ENCODE data around the gene CSH1.
"Not testable (repeated sequence)": the region's sequence is repeated elsewhere in the genome, so short reads cannot be mapped to it uniquely, and the experiment has no call there.

DNA sequence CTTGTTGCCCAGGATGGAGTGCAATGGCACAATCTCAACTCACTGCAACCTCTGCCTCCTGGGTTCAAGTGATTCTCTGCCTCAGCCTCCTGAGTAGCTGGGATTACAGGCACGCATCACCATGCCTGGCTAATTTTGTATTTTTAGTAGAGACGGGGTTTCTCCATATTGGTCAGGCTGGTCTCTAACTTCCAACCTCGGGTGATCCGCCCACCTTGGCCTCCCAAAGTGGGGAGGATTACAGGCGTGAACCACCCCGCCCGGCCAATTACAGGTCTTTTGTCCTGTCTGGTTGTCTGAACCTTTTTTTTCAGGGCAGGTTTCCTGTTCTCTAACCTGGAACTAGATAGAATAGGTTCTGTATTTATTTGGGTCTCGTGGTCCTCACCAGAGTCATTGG lies 39.9 kb downstream of the CSH1 start:
- TF ChIP-seq, protein P1, sequence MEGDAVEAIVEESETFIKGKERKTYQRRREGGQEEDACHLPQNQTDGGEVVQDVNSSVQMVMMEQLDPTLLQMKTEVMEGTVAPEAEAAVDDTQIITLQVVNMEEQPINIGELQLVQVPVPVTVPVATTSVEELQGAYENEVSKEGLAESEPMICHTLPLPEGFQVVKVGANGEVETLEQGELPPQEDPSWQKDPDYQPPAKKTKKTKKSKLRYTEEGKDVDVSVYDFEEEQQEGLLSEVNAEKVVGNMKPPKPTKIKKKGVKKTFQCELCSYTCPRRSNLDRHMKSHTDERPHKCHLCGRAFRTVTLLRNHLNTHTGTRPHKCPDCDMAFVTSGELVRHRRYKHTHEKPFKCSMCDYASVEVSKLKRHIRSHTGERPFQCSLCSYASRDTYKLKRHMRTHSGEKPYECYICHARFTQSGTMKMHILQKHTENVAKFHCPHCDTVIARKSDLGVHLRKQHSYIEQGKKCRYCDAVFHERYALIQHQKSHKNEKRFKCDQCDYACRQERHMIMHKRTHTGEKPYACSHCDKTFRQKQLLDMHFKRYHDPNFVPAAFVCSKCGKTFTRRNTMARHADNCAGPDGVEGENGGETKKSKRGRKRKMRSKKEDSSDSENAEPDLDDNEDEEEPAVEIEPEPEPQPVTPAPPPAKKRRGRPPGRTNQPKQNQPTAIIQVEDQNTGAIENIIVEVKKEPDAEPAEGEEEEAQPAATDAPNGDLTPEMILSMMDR (IDR thresholded peaks at IDR 0.05) = not testable (repeated sequence)
- TF ChIP-seq, protein P2, sequence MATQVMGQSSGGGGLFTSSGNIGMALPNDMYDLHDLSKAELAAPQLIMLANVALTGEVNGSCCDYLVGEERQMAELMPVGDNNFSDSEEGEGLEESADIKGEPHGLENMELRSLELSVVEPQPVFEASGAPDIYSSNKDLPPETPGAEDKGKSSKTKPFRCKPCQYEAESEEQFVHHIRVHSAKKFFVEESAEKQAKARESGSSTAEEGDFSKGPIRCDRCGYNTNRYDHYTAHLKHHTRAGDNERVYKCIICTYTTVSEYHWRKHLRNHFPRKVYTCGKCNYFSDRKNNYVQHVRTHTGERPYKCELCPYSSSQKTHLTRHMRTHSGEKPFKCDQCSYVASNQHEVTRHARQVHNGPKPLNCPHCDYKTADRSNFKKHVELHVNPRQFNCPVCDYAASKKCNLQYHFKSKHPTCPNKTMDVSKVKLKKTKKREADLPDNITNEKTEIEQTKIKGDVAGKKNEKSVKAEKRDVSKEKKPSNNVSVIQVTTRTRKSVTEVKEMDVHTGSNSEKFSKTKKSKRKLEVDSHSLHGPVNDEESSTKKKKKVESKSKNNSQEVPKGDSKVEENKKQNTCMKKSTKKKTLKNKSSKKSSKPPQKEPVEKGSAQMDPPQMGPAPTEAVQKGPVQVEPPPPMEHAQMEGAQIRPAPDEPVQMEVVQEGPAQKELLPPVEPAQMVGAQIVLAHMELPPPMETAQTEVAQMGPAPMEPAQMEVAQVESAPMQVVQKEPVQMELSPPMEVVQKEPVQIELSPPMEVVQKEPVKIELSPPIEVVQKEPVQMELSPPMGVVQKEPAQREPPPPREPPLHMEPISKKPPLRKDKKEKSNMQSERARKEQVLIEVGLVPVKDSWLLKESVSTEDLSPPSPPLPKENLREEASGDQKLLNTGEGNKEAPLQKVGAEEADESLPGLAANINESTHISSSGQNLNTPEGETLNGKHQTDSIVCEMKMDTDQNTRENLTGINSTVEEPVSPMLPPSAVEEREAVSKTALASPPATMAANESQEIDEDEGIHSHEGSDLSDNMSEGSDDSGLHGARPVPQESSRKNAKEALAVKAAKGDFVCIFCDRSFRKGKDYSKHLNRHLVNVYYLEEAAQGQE (IDR thresholded peaks at IDR 0.05) = not testable (repeated sequence)
- not testable (repeated sequence) for TF ChIP-seq POLR2A (IDR thresholded peaks at IDR 0.05; ENCODE audit: low read length); EHF (CRISPR knock-in tag; IDR thresholded peaks at IDR 0.05)

All from A549 (cell line).